ENCODE results near the gene ZNF569.
A peak's percentile ranks its signal among the peaks of the same experiment; 100 is the strongest.

The ZNF569 gene

DNA sequence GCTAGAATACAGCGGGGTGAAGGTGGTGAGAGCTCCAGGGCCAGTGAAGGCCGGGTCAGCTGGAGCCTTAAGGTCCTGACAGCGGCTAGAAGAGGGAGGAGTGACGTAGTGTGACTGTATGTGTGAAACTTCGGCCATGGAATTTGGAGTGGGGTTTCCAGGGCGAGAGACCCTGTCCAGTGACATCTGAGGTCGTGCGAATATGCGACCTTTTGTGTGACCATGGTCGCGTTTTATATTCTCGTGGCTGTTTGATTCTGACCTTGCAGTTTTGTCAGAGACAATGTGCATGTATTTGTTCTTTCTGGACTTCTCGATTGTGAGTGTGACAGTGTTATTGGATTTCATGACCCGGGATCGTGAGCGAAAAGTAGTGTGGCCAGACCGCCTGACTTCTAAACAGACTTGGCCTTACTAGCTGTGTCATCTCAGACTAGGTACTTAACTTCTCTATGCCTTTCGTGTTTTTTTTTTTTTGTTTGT lies 405 bp upstream of the ZNF569 start:
- Histone ChIP-seq H3K9me2 (replicated peaks; ENCODE audit: control insufficient read depth, low read length) (no peaks in the 10 kb centered on the region), H3K79me2 (ENCODE audit: control insufficient read depth, low read length) (no peaks in the 10 kb centered on the region), H3K9me3 (ENCODE audit: control insufficient read depth, insufficient read depth, low read length) (peaks cover 58% of the 10 kb centered on the region), H3K4me1 (ENCODE audit: control insufficient read depth, low read length) (peaks cover 26% of the 10 kb centered on the region), H3K4me3 (ENCODE audit: low read length) (peak overlapping the region; percentile 97), H3K36me3 (ENCODE audit: control insufficient read depth, low read length) (peaks cover 14% of the 10 kb centered on the region), H3F3A (ENCODE audit: control insufficient read depth, insufficient read depth) (peaks cover 4% of the 10 kb centered on the region; the same call in 1 of the 2 replicates), H3K4me2 (ENCODE audit: low read length) (peak overlapping the region; percentile 97), H3K27me3 (ENCODE audit: control insufficient read depth, low read length) (no peaks in the 10 kb centered on the region), H3K27ac (ENCODE audit: low read depth, low read length) (no peak overlapping the region), H4K20me1 (ENCODE audit: control insufficient read depth, insufficient read depth, low read depth, low read length) (no peaks in the 10 kb centered on the region)
- TF ChIP-seq EZH2phosphoT487 (IDR thresholded peaks at IDR 0.05; ENCODE audit: borderline replicate concordance, low read length), result no peak
- TF ChIP-seq, protein P1, sequence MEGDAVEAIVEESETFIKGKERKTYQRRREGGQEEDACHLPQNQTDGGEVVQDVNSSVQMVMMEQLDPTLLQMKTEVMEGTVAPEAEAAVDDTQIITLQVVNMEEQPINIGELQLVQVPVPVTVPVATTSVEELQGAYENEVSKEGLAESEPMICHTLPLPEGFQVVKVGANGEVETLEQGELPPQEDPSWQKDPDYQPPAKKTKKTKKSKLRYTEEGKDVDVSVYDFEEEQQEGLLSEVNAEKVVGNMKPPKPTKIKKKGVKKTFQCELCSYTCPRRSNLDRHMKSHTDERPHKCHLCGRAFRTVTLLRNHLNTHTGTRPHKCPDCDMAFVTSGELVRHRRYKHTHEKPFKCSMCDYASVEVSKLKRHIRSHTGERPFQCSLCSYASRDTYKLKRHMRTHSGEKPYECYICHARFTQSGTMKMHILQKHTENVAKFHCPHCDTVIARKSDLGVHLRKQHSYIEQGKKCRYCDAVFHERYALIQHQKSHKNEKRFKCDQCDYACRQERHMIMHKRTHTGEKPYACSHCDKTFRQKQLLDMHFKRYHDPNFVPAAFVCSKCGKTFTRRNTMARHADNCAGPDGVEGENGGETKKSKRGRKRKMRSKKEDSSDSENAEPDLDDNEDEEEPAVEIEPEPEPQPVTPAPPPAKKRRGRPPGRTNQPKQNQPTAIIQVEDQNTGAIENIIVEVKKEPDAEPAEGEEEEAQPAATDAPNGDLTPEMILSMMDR (IDR thresholded peaks at IDR 0.05; ENCODE audit: low read depth, low read length, poor library complexity, severe bottlenecking), result no peak

DNA sequence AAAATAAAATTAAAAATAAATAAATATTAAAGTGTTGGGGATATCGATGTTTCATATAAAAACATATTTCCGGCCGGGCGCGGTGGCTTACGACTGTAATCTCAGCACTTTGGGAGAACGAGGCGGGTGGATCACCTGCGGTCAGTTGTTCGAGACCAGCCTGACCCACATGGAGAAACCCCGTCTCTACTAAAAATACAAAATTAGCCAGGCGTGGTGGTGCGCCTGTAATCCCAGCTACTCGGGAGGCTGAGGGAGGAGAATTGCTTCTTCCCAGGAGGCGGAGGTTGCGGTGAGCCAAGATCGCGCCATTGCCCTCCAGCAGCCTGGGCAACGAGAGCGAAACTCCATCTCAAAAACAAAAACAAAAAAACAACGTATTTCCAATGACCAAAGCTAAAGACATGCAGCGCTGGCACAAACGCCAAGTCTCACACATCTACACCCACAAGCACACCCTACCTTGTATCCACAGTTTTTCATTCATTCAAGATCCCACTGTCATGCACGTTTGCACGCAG lies 907 bp downstream of the ZNF569 start:
- peak overlapping the region; percentile 97 for H3K4me2 ChIP-seq (ENCODE audit: low read length)
- no peak overlapping the region for H3K27ac ChIP-seq (ENCODE audit: low read depth, low read length)
- H4K20me1 ChIP-seq (ENCODE audit: control insufficient read depth, insufficient read depth, low read depth, low read length), result no peaks in the 10 kb centered on the region
- H3K9me3 ChIP-seq (ENCODE audit: control insufficient read depth, insufficient read depth, low read length), result peaks cover 58% of the 10 kb centered on the region
- H3F3A ChIP-seq (ENCODE audit: control insufficient read depth, insufficient read depth), result peaks cover 4% of the 10 kb centered on the region; the same call in 1 of the 2 replicates
- no peaks in the 10 kb centered on the region for H3K9me2 ChIP-seq (replicated peaks; ENCODE audit: control insufficient read depth, low read length)
- no peaks in the 10 kb centered on the region for H3K79me2 ChIP-seq (ENCODE audit: control insufficient read depth, low read length)
- TF ChIP-seq EZH2phosphoT487 (IDR thresholded peaks at IDR 0.05; ENCODE audit: borderline replicate concordance, low read length), result no peak
- TF ChIP-seq, protein P1 (IDR thresholded peaks at IDR 0.05; ENCODE audit: low read depth, low read length, poor library complexity, severe bottlenecking), result no peak
- H3K27me3 ChIP-seq (ENCODE audit: control insufficient read depth, low read length), result no peaks in the 10 kb centered on the region
- peak overlapping the region; percentile 97 for H3K4me3 ChIP-seq (ENCODE audit: low read length)
- H3K4me1 ChIP-seq (ENCODE audit: control insufficient read depth, low read length), result peaks cover 26% of the 10 kb centered on the region
- H3K36me3 ChIP-seq (ENCODE audit: control insufficient read depth, low read length), result peaks cover 14% of the 10 kb centered on the region

DNA sequence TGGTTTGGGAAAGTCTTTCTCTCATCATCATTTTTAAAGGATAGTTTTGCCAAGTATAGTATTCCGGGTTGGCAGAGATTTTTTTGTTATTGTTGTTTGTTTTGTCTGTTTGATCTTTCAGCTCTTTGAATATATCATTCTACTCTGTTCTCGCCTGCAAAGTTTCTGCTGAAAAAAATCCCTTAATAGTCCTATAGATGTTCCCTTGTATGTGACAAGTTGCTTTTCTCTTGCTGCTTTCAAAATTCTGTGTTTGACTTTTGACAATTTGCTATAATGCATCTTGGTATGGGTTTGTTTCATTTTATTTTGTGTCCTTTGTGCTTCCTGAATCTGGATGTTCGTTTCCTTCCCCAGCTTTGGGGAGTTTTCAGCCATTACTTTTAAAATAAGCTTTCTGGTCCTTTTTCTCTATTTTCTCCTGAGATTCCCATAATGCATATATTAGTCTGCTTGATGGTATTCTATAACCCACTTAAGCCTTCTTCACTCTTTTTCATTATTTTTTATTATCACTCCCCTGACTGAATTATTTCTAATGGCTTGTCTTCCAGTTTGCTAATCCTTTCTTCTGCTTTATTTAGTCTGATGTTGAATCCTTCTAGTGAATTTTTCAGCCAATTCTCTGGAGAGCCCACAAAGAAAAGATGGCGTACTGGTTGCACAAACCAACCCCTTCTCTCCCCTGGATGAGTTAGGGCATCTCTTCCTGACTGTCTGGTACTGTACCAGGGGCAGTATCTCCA lies 14.6 kb downstream of the ZNF569 start:
- no peaks in the 10 kb centered on the region for H3K4me1 ChIP-seq (ENCODE audit: control insufficient read depth, low read length)
- H3K27ac ChIP-seq (ENCODE audit: low read depth, low read length), result no peak overlapping the region
- no peak for TF ChIP-seq EZH2phosphoT487 (IDR thresholded peaks at IDR 0.05; ENCODE audit: borderline replicate concordance, low read length)
- TF ChIP-seq, protein P1 (IDR thresholded peaks at IDR 0.05; ENCODE audit: low read depth, low read length, poor library complexity, severe bottlenecking), result no peak
- no peaks in the 10 kb centered on the region for H3K27me3 ChIP-seq (ENCODE audit: control insufficient read depth, low read length)
- peaks cover 12% of the 10 kb centered on the region; the same call in 1 of the 2 replicates for H3K9me3 ChIP-seq (ENCODE audit: control insufficient read depth, insufficient read depth, low read length)
- H3K9me2 ChIP-seq (replicated peaks; ENCODE audit: control insufficient read depth, low read length), result no peaks in the 10 kb centered on the region
- H3K79me2 ChIP-seq (ENCODE audit: control insufficient read depth, low read length), result no peaks in the 10 kb centered on the region
- H3K4me3 ChIP-seq (ENCODE audit: low read length), result no peak overlapping the region
- H3K4me2 ChIP-seq (ENCODE audit: low read length), result no peak overlapping the region
- no peaks in the 10 kb centered on the region for H3K36me3 ChIP-seq (ENCODE audit: control insufficient read depth, low read length)
- H3F3A ChIP-seq (ENCODE audit: control insufficient read depth, insufficient read depth), result no peaks in the 10 kb centered on the region; the same call in 1 of the 2 replicates
- no peaks in the 10 kb centered on the region for H4K20me1 ChIP-seq (ENCODE audit: control insufficient read depth, insufficient read depth, low read depth, low read length)
